ENCODE data around the gene RASL10A. TPM values are rescaled to one million over a fixed set of nuclear protein-coding genes. Genes with fewer than 3 reads are reported as not detected.

RASL10A gene
- total RNA-seq, 6 donors from 2014 or later = 1.2 to 33.5 (median 2.0) TPM

- Histone ChIP-seq H3K27me3 (no peaks in the 10 kb centered on the region), H3K4me3 (no peak overlapping the region), H3K4me1 (peaks cover 9 to 14% (median 10%) of the 10 kb centered on the region in 4 donors), H3K36me3 (peaks cover 57 to 78% (median 78%) of the 10 kb centered on the region in 4 donors), H3K9me3 (no peaks in the 10 kb centered on the region), H3K27ac (no peak overlapping the region)
- 83 to 89% methylated on average over 7 to 8 of the region's 8 CpGs for WGBS, 2 donors
- no peak for DNase-seq
- ATAC-seq (ENCODE audit: low FRiP score in 2 of 2) = no peak
- no peak for TF ChIP-seq POLR2AphosphoS5 (IDR thresholded peaks at IDR 0.05)
- no peak for TF ChIP-seq EP300 (IDR thresholded peaks at IDR 0.05)
- no peak for TF ChIP-seq POLR2A (IDR thresholded peaks at IDR 0.05)
- TF ChIP-seq, protein P1, sequence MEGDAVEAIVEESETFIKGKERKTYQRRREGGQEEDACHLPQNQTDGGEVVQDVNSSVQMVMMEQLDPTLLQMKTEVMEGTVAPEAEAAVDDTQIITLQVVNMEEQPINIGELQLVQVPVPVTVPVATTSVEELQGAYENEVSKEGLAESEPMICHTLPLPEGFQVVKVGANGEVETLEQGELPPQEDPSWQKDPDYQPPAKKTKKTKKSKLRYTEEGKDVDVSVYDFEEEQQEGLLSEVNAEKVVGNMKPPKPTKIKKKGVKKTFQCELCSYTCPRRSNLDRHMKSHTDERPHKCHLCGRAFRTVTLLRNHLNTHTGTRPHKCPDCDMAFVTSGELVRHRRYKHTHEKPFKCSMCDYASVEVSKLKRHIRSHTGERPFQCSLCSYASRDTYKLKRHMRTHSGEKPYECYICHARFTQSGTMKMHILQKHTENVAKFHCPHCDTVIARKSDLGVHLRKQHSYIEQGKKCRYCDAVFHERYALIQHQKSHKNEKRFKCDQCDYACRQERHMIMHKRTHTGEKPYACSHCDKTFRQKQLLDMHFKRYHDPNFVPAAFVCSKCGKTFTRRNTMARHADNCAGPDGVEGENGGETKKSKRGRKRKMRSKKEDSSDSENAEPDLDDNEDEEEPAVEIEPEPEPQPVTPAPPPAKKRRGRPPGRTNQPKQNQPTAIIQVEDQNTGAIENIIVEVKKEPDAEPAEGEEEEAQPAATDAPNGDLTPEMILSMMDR (IDR thresholded peaks at IDR 0.05) = no peak
These were observed 16.9 kb downstream of the RASL10A start for GRCh38 chr22:29298641-29299040.

GRCh38 chr22:29292379-29292778, 23.1 kb downstream of the RASL10A start:
- TF ChIP-seq, protein P1 (IDR thresholded peaks at IDR 0.05) = no peak
- TF ChIP-seq POLR2A (IDR thresholded peaks at IDR 0.05) = no peak
- TF ChIP-seq POLR2AphosphoS5 (IDR thresholded peaks at IDR 0.05) = no peak
- TF ChIP-seq EP300 (IDR thresholded peaks at IDR 0.05) = no peak
- DNase-seq = no peak
- Histone ChIP-seq H3K36me3 (peaks cover 62 to 100% (median 89%) of the 10 kb centered on the region in 4 donors), H3K4me3 (no peak overlapping the region), H3K4me1 (no peaks in the 10 kb centered on the region), H3K27me3 (no peaks in the 10 kb centered on the region), H3K27ac (no peak overlapping the region), H3K9me3 (no peaks in the 10 kb centered on the region)
- ATAC-seq (ENCODE audit: low FRiP score in 2 of 2) = no peak

GRCh38 chr22:29291215-29291614, 24.3 kb downstream of the RASL10A start:
- ATAC-seq (ENCODE audit: low FRiP score in 2 of 2) (no peak), DNase-seq (no peak)
- 76 to 77% methylated on average over 7 of the region's 7 CpGs for WGBS, 2 donors
- Histone ChIP-seq H3K27ac (no peak overlapping the region), H3K4me3 (no peak overlapping the region), H3K9me3 (no peaks in the 10 kb centered on the region), H3K36me3 (peaks cover 54 to 100% (median 87%) of the 10 kb centered on the region in 4 donors), H3K4me1 (no peaks in the 10 kb centered on the region), H3K27me3 (no peaks in the 10 kb centered on the region)
- TF ChIP-seq, protein P1 (IDR thresholded peaks at IDR 0.05) = no peak
- no peak for TF ChIP-seq POLR2A (IDR thresholded peaks at IDR 0.05)
- no peak for TF ChIP-seq POLR2AphosphoS5 (IDR thresholded peaks at IDR 0.05)
- TF ChIP-seq EP300 (IDR thresholded peaks at IDR 0.05) = no peak

GRCh38 chr22:29290061-29290460, 25.4 kb downstream of the RASL10A start:
- 80 to 81% methylated on average over 5 of the region's 5 CpGs for WGBS, 2 donors
- H3K36me3 ChIP-seq = peaks cover 50 to 100% (median 87%) of the 10 kb centered on the region in 4 donors
- ATAC-seq (ENCODE audit: low FRiP score in 2 of 2) = no peak

GRCh38 chr22:29288837-29289236, 26.7 kb downstream of the RASL10A start:
- Histone ChIP-seq H3K27me3 (no peaks in the 10 kb centered on the region), H3K9me3 (no peaks in the 10 kb centered on the region), H3K4me3 (no peak overlapping the region), H3K36me3 (peaks cover 51 to 100% (median 87%) of the 10 kb centered on the region in 4 donors), H3K27ac (no peak overlapping the region), H3K4me1 (no peaks in the 10 kb centered on the region)
- DNase-seq (no peak), ATAC-seq (ENCODE audit: low FRiP score in 2 of 2) (no peak)
- TF ChIP-seq, protein P1 (IDR thresholded peaks at IDR 0.05) = no peak
- TF ChIP-seq POLR2AphosphoS5 (IDR thresholded peaks at IDR 0.05) (no peak), EP300 (IDR thresholded peaks at IDR 0.05) (no peak), POLR2A (IDR thresholded peaks at IDR 0.05) (no peak)
- WGBS, 2 donors = 62 to 66% methylated on average over 2 of the region's 2 CpGs

More at GRCh38 chr22:29290061-29290460, 25.4 kb downstream of the RASL10A start:
- TF ChIP-seq POLR2A (IDR thresholded peaks at IDR 0.05) = no peak
- TF ChIP-seq, protein P1 (IDR thresholded peaks at IDR 0.05) = no peak
- no peak for TF ChIP-seq EP300 (IDR thresholded peaks at IDR 0.05)
- TF ChIP-seq POLR2AphosphoS5 (IDR thresholded peaks at IDR 0.05) = no peak
- DNase-seq = no peak
- Histone ChIP-seq H3K4me1 (no peaks in the 10 kb centered on the region), H3K9me3 (no peaks in the 10 kb centered on the region), H3K27ac (no peak overlapping the region), H3K27me3 (no peaks in the 10 kb centered on the region), H3K4me3 (no peak overlapping the region)
